GM18502 (cell line): ENCODE measurements around the gene OR10A4.
A peak's percentile ranks its signal among the peaks of the same experiment; 100 is the strongest.
"Not testable (repeated sequence)": the region's sequence is repeated elsewhere in the genome, so short reads cannot be mapped to it uniquely, and the experiment has no call there.

Experiments used
- ATAC-seq: cut with Tn5 transposase; IDR thresholded peaks from one replicate; pipeline ENCODE4 v1.9.1; 2021; ENCODE audit warnings: mild to moderate bottlenecking; ENCODE audit not compliant: unreplicated experiment, poor library complexity

The OR10A4 gene

DNA sequence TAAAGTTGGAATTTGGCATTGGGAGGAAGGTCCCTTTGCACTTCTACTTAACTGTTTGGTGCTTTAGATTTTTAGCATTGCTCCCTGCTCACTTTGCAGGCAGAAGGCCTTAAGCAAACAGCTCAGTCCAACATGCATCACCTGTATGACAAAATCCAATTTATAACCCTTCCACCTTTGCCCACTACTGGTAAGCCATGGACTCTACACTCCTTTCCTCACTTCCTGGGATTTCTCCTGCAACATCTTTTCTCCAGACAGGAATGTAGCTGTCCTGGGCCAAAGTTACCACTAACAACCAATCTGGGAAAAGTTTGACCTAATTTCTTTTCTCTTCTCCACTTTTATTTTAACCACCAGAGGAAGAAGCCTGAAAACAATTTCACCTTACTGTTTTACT is 17.7 kb downstream of the OR10A4 start:
- ATAC-seq = no peak

GRCh38 chr11:6895010-6895409 is 18.6 kb downstream of the OR10A4 start:
- ATAC-seq = peak; percentile 97

DNA sequence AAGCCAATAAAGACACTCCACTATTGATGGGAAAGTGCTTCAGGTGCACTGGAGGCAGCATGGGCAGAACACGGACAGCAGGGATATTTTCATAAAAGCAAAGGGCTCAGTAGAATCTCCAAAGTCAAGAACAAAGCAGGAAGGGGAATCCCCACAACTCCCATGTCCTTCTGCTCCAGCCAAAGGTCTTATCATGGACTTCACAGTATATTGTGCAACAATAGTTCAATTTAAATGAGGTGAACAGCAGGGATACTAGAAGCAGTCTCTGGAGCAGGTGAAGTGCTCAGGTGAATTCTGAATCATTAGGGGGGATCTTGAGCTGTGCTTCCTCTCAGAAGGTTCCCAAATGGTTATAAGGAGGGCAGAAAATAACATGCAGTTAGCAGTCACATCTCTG is 22.5 kb downstream of the OR10A4 start:
- no peak for ATAC-seq

GRCh38 chr11:6900327-6900999 is 24.0 kb downstream of the OR10A4 start:
- no peak for ATAC-seq

DNA sequence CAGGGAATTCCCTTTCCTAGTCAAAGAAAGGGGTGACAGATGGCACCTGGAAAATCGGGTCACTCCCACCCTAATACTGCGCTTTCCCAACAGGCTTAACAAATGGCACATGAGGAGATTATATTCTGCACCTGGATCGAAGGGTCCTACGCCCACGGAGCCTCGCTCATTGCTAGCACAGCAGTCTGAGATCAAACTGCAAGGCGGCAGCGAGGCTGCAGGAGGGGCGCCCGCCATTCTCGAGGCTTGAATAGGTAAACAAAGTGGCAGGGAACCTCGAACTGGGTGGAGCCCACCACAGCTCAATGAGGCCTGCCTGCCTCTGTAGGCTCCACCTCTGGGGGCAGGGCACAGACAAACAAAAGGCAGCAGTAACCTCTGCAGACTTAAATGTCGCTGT is 28.4 kb downstream of the OR10A4 start:
- ATAC-seq = not testable (repeated sequence)

GRCh38 chr11:6911378-6911777 is 35.0 kb downstream of the OR10A4 start:
- no peak for ATAC-seq

GRCh38 chr11:6911948-6912347 is 35.5 kb downstream of the OR10A4 start:
- ATAC-seq = no peak

DNA sequence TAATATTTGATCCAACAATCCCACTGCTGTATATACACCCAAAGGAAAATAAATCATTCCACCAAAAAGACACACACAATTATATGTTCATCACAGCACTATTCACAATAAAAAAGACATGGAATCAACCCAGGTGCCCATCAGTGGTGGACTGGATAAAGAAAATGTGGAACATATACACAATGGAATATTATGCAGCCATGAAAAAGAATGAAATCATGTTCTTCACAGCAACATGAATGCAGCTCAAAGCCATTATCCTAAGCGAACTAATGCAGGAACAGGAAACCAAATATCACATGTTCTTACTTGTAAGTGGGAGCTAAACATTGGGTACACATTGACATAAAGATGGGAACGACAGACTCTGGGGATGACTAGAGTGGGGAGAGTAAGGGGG is 43.3 kb downstream of the OR10A4 start:
- ATAC-seq = no peak

DNA sequence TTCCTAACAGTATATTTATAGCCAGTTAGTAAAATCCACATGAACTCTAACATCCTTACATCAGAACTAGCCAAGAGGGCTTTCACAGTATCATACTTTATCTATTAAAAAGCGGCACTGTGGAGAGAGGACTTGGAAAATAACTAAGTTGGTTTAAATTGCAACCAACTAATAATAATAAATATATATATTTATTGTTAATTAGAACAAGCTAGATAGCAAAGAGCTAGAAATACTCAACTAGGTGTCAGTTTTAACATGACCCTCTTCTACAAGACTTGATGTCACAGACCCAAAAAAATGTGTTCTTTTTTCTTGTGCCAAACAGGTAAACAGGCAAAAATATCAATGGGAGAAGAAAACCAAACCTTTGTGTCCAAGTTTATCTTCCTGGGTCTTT is 44.3 kb downstream of the OR10A4 start, which contains the start of gene OR2D3:
Gene OR2D3 (plus strand): TSS at position 301 of the 400 bp plus-strand sequence. CDS start 0 bp downstream, at position 301.
- no peak for ATAC-seq

- ATAC-seq = no peak
Observed at GRCh38 chr11:6925007-6925577, 48.7 kb downstream of the OR10A4 start.

- peak; percentile 22 for ATAC-seq
Observed at GRCh38 chr11:6925636-6926207, 49.3 kb downstream of the OR10A4 start.

DNA sequence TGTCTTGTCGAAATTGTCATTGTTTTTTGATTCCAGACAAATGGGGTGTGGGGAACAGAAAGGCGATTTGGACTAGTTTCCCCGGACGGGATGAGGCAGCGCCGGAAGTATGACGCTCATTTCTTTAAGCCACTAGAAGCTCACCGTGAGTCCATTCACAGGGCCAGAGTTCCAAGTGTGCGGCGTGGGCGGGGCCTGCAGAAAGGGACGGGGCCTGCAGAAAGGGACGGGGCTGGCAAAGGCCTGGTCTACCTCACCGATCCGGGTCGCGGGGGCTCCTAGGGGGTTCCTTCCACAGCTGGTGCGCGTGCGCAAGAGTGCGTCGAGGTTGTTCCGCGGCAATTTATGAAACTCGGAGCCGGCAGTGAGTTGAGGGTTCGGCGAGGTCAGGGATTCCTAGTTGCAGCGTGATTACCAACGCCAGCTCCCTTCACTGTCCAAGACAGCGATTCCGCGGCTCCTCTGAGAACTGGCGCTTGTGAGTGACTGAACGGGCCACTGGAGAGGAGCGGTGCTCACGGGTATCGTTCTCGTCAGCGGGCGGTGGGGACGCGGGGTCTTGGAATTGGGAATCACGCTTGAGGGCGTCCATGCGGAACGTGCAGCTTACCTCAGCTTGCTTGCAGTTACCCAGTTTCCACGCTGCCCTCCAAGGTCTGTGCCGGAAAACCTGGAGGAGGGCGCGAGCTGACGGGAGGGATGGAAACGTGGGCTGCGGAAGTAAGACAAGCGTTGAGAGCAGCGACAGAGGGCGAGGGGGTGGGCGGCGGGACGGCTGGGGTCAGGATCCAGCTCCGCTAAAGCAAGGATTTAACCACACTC is 50.0 kb downstream of the OR10A4 start, which contains the start of gene ZNF215:
Gene ZNF215 (plus strand): TSS at position 219 of the 822 bp plus-strand sequence. CDS start 5,847 bp downstream, outside the sequence.
- ATAC-seq = peak; percentile 76

- peak; percentile 58 for ATAC-seq
Observed at GRCh38 chr11:6927030-6927617, 50.7 kb downstream of the OR10A4 start.
